ENCODE data around the gene ZNF649.
A peak's percentile ranks its signal among the peaks of the same experiment; 100 is the strongest.

ZNF649 gene

GRCh38 chr19:51904331-51905165, at the start of gene ZNF649 (continued):
- TF ChIP-seq ZNF692 (tag by site-specific recombination; IDR thresholded peaks at IDR 0.05) (peak; percentile 62), GLIS1 (tag by site-specific recombination; IDR thresholded peaks at IDR 0.05) (peak; percentile 95), YY1 (tag by site-specific recombination; IDR thresholded peaks at IDR 0.05) (peak; percentile 97), SP7 (tag by site-specific recombination; IDR thresholded peaks at IDR 0.05) (peak; percentile 46), ZXDB (tag by site-specific recombination; IDR thresholded peaks at IDR 0.05) (peak; percentile 73), ZNF132 (tag by site-specific recombination; IDR thresholded peaks at IDR 0.05; ENCODE audit: borderline replicate concordance) (no peak), ZNF23 (tag by site-specific recombination; IDR thresholded peaks at IDR 0.05; ENCODE audit: borderline replicate concordance) (no peak), SP3 (tag by site-specific recombination; IDR thresholded peaks at IDR 0.05) (peak; percentile 38; the same call in 1 of the 2 replicates), ZNF26 (tag by site-specific recombination; IDR thresholded peaks at IDR 0.05) (no peak), ZNF747 (tag by site-specific recombination; IDR thresholded peaks at IDR 0.05) (no peak), ZNF610 (tag by site-specific recombination; IDR thresholded peaks at IDR 0.05; ENCODE audit: borderline replicate concordance) (0 out of 2 replicates have a peak, but pooled peaks have one; percentile 55), ZNF585B (tag by site-specific recombination; IDR thresholded peaks at IDR 0.05) (no peak), KLF1 (tag by site-specific recombination; IDR thresholded peaks at IDR 0.05) (0 out of 2 replicates have a peak, but pooled peaks have one; percentile 12), ZNF561 (tag by site-specific recombination; IDR thresholded peaks at IDR 0.05; ENCODE audit: borderline replicate concordance) (0 out of 2 replicates have a peak, but pooled peaks have one; percentile 61), ZNF449 (tag by site-specific recombination; IDR thresholded peaks at IDR 0.05) (peak; percentile 37; the same call in 1 of the 2 replicates), TRIM28 (IDR thresholded peaks at IDR 0.05; ENCODE audit: borderline replicate concordance, low read length) (0 out of 2 replicates have a peak, but pooled peaks have one; percentile 38), ZNF223 (tag by site-specific recombination; IDR thresholded peaks at IDR 0.05) (no peak), HIC1 (tag by site-specific recombination; IDR thresholded peaks at IDR 0.05) (no peak), KLF8 (tag by site-specific recombination; IDR thresholded peaks at IDR 0.05) (peak; percentile 27; the same call in 1 of the 2 replicates), ZNF2 (tag by site-specific recombination; IDR thresholded peaks at IDR 0.05) (0 out of 2 replicates have a peak, but pooled peaks have one; percentile 52), ZBTB7A (tag by site-specific recombination; IDR thresholded peaks at IDR 0.05; ENCODE audit: low read depth) (no peak)
- TF ChIP-seq, protein P1, sequence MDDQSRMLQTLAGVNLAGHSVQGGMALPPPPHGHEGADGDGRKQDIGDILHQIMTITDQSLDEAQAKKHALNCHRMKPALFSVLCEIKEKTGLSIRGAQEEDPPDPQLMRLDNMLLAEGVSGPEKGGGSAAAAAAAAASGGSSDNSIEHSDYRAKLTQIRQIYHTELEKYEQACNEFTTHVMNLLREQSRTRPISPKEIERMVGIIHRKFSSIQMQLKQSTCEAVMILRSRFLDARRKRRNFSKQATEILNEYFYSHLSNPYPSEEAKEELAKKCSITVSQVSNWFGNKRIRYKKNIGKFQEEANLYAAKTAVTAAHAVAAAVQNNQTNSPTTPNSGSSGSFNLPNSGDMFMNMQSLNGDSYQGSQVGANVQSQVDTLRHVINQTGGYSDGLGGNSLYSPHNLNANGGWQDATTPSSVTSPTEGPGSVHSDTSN (CRISPR knock-in tag; IDR thresholded peaks at IDR 0.05) = no peak
- TF ChIP-seq, protein P2, sequence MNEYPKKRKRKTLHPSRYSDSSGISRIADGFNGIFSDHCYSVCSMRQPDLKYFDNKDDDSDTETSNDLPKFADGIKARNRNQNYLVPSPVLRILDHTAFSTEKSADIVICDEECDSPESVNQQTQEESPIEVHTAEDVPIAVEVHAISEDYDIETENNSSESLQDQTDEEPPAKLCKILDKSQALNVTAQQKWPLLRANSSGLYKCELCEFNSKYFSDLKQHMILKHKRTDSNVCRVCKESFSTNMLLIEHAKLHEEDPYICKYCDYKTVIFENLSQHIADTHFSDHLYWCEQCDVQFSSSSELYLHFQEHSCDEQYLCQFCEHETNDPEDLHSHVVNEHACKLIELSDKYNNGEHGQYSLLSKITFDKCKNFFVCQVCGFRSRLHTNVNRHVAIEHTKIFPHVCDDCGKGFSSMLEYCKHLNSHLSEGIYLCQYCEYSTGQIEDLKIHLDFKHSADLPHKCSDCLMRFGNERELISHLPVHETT (tag by site-specific recombination; IDR thresholded peaks at IDR 0.05) = no peak
